Epithelial cell of alveolus of lung (primary cell): ENCODE data around the gene UROS. TPM values are rescaled to one million over a fixed set of nuclear protein-coding genes. Genes with fewer than 3 reads are reported as not detected.

Source experiments
- total RNA-seq: library from RNA; depleted of rRNA; stranded (reverse); fragments of >200 nt; gene quantifications from 2 replicates; pipeline ENCODE4 v1.2.1, GENCODE V29; 2015

UROS gene
- total RNA-seq: 35.5 and 44.2 TPM in 2 replicates

GRCh38 chr10:125822878-125823662 is at the start of gene UROS, which contains the start of gene BCCIP:
TSS of gene UROS (minus strand) at chr10:125823258. CDS start at chr10:125816499, 6,759 bp downstream.
TSS of gene BCCIP (plus strand) at chr10:125823546. CDS start at chr10:125823558, 12 bp downstream.

GRCh38 chr10:125775491-125776106 is 47.5 kb downstream of the UROS start, which contains the start of gene MMP21:
TSS of gene MMP21 (minus strand) at chr10:125775821. CDS start at chr10:125775821, 0 bp downstream.

Other genes starting within 250 kb of the UROS start
- gene TEX36, start 140.1 kb downstream of the UROS start, total RNA-seq: not detected in 2 replicates
- 12.3 and 17.6 TPM in 2 replicates for gene EDRF1, start 103.5 kb downstream of the UROS start, total RNA-seq
- 0.08 TPM in 1 of 2 replicates, not detected in the other for gene MMP21, start 47.4 kb downstream of the UROS start, total RNA-seq
- 39.8 and 45.0 TPM in 2 replicates for gene BCCIP, start 288 bp upstream of the UROS start, total RNA-seq
- 33.7 and 35.1 TPM in 2 replicates for gene DHX32, start 58.0 kb upstream of the UROS start, total RNA-seq
- gene FANK1, start 73.3 kb upstream of the UROS start, total RNA-seq: 1.3 and 3.0 TPM in 2 replicates